ENCODE data around the gene NFYA. TPM values are rescaled to one million over a fixed set of nuclear protein-coding genes. Genes with fewer than 3 reads are reported as not detected.
A peak's percentile ranks its signal among the peaks of the same experiment; 100 is the strongest.

Gene NFYA
- total and polyA plus RNA-seq, 4 donors: 2.2 to 28.4 (median 10.1) TPM

DNA sequence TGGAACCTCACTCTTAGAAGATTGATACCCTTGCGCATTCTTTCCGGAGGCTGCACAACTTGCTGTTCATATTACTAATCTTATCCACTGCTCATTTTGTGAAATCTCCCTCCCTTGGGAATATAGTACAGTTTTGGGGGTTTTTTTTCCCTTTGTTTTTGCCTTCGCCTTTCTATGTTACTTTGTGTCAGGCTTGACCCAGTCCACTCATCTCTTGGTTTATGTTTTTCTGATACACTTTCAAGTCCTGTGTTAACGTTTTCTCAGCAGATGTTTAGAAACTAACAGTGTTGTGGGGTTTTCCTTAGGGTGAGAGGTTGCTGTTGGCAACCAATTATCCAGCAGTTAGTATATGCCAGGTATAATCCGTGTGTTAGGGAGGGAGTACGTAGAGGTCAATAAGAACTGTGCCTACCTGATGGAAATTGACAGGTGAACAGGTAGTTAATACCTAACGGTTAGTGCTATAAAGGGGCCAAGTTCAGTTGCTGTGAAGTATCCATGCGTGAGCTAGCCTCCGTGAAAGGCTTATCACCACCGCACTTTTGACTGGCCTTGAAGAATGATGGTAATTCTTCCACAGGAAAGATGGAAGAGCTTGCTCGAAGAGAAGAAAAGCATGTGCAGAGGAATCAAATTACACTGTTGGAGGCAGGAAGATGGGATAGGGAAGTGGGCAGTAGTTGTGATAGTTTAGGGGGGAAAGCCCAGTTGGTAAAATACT lies 1.4 kb downstream of the NFYA start:
- Histone ChIP-seq H3K27me3 (ENCODE audit: control insufficient read depth in 4 of 4, insufficient read depth in 4 of 4, low read length in 3 of 4) (no peaks in the 10 kb centered on the region), H3K4me1 (ENCODE audit: control insufficient read depth in 4 of 4, insufficient read depth in 4 of 4, low read length in 3 of 4) (peaks cover 1 to 42% (median 34%) of the 10 kb centered on the region in 4 donors), H3K36me3 (ENCODE audit: control insufficient read depth in 4 of 4, insufficient read depth in 3 of 4, low read depth in 1 of 4, low read length in 3 of 4) (peaks cover 0 to 4% (median 0%) of the 10 kb centered on the region in 4 donors), H3K27ac (ENCODE audit: low read depth in 1 of 2, low read length in 2 of 2) (peak overlapping the region; percentile 99 to 100), H3K4me3 (ENCODE audit: low read depth in 1 of 3, low read length in 3 of 3) (peak overlapping the region; percentile 84 to 93 (median 84)), H3K9ac (ENCODE audit: low read depth in 1 of 2, low read length in 2 of 2) (peak overlapping the region; percentile 34 to 96), H3K9me3 (ENCODE audit: control insufficient read depth in 4 of 4, low read length in 3 of 4) (no peaks in the 10 kb centered on the region)
- DNase-seq (ENCODE audit: low spot score): no peak
- 3% methylated on average over 11 of the region's 11 CpGs for WGBS
- no peak for TF ChIP-seq MAX (IDR thresholded peaks at IDR 0.05)
- TF ChIP-seq HNF4A (conservative IDR thresholded peaks at IDR 0.05): no peak
- TF ChIP-seq YY1 (IDR thresholded peaks at IDR 0.05): no peak
- TF ChIP-seq EGR1 (IDR thresholded peaks at IDR 0.05; ENCODE audit: low read depth in 2 of 2): peak in 1 of 2 donors; percentile 5
- no peak for TF ChIP-seq FOXA1 (IDR thresholded peaks at IDR 0.05)
- TF ChIP-seq FOXA2 (IDR thresholded peaks at IDR 0.05): no peak
- no peak for TF ChIP-seq JUND (IDR thresholded peaks at IDR 0.05)
- TF ChIP-seq RXRA (IDR thresholded peaks at IDR 0.05): no peak
- no peak for TF ChIP-seq TAF1 (conservative IDR thresholded peaks at IDR 0.05)
- no peak for TF ChIP-seq NR2F2 (IDR thresholded peaks at IDR 0.05)
- peak in 1 of 2 donors; percentile 9 for TF ChIP-seq GABPA (IDR thresholded peaks at IDR 0.05 in 1 of 2, conservative IDR thresholded peaks at IDR 0.05 in 1 of 2)
- TF ChIP-seq, protein P1, sequence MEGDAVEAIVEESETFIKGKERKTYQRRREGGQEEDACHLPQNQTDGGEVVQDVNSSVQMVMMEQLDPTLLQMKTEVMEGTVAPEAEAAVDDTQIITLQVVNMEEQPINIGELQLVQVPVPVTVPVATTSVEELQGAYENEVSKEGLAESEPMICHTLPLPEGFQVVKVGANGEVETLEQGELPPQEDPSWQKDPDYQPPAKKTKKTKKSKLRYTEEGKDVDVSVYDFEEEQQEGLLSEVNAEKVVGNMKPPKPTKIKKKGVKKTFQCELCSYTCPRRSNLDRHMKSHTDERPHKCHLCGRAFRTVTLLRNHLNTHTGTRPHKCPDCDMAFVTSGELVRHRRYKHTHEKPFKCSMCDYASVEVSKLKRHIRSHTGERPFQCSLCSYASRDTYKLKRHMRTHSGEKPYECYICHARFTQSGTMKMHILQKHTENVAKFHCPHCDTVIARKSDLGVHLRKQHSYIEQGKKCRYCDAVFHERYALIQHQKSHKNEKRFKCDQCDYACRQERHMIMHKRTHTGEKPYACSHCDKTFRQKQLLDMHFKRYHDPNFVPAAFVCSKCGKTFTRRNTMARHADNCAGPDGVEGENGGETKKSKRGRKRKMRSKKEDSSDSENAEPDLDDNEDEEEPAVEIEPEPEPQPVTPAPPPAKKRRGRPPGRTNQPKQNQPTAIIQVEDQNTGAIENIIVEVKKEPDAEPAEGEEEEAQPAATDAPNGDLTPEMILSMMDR (IDR thresholded peaks at IDR 0.05; ENCODE audit: low read depth, low read length, missing input control): no peak
- peak; percentile 4 for TF ChIP-seq REST (IDR thresholded peaks at IDR 0.05)
- no peak for TF ChIP-seq HNF4G (IDR thresholded peaks at IDR 0.05)
- TF ChIP-seq, protein P2, sequence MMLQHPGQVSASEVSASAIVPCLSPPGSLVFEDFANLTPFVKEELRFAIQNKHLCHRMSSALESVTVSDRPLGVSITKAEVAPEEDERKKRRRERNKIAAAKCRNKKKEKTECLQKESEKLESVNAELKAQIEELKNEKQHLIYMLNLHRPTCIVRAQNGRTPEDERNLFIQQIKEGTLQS (IDR thresholded peaks at IDR 0.05): no peak
- TF ChIP-seq RAD21 (IDR thresholded peaks at IDR 0.05): no peak
- TF ChIP-seq SP1 (IDR thresholded peaks at IDR 0.05): no peak
